HG03378 (cell line): ENCODE data around the gene KRTAP10-8.
"Not testable (repeated sequence)": the region's sequence is repeated elsewhere in the genome, so short reads cannot be mapped to it uniquely, and the experiment has no call there.

Experiments
- ATAC-seq: cut with Tn5 transposase; IDR thresholded peaks from one replicate; pipeline ENCODE4 v1.9.1; 2021; ENCODE audit warnings: mild to moderate bottlenecking, moderate library complexity; ENCODE audit not compliant: unreplicated experiment

The KRTAP10-8 gene

DNA sequence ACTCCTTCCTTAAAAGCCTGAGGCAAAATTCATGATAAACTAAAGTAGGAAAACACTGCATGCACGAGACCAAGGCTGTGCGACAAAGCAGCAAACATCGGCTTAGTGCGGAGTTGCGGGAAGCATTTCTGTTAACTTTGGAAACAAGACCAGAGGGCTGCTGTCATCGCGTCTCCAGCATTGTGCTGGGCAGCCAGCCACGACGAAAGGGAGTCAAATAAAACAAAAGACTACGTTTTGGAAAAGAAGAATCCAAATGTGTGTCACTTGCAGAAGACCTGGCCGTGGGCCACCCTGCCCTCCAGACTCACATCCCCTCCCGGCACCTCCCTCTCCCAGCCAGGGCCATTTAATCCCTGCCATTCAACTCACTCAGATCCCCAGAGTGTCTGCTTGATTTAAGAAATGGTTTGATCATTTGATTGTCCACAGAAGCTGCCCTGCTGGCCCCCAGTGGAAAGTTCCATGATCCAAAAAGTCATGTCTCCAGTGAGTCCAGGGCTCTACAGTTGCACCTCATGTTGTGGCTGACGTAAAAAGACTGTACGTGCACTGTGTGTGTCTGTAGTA is 31.9 kb downstream of the KRTAP10-8 start:
- ATAC-seq: no peak

DNA sequence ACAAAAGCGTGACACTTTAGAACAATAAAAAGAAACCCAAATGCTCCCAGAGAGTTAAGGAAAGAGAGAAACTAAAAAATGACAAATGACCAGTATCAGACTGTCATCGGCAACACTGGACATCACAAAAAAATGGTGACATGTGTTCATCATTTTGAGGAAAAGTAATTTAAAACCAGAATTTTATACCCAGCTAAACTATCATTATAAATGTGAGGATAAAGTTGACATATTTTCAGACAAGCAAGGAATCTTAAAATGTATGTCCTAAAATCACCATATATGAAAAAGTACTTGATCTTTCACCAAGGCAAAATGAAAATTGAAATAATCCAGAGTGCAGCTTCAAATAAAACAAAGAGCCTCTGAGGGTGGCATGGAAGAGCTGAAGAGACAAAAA is 33.0 kb downstream of the KRTAP10-8 start:
- no peak for ATAC-seq

DNA sequence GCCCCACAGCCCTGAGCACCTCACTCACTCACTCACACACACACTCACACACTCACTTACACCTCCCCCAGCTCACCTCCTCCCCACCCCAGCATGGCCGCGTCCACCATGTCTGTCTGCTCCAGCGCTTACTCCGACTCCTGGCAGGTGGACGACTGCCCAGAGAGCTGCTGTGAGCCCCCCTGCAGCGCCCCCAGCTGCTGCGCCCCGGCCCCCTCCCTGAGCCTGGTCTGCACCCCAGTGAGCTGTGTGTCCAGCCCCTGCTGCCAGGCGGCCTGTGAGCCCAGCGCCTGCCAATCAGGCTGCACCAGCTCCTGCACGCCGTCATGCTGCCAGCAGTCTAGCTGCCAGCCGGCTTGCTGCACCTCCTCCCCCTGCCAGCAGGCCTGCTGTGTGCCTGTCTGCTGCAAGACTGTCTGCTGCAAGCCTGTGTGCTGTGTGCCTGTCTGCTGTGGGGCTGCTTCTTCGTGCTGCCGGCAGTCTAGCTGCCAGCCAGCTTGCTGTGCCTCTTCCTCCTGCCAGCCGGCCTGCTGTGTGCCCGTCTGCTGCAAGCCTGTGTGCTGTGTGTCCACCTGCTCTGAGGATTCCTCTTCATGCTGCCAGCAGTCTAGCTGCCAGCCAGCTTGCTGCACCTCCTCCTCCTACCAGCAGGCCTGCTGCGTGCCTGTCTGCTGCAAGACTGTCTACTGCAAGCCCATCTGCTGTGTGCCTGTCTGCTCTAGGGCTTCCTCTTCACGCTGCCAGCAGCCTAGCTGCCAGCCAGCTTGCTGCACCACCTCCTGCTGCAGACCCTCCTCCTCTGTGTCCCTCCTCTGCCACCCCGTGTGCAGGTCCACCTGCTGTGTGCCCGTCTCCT is 34.7 kb downstream of the KRTAP10-8 start, which contains the start of gene KRTAP10-11:
TSS of gene KRTAP10-11 (plus strand) at position 49 of the 856 bp plus-strand sequence. CDS start at position 94, 45 bp downstream.
- not testable (repeated sequence) for ATAC-seq

DNA sequence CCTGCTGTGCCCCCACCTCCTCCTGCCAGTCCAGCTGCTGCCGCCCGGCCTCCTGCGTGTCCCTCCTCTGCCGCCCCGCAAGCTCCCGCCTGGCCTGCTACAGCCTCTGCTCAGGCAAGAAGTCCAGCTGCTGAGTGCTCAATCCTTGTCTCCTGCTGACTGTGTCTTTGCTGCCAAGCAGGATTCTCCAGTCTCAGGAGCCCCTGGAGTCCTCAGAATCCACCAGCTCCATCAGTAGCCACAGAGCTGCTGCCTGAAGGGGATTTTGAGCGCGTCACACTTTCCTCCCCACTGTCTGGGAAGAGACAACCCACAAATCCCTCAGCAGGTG is 35.3 kb downstream of the KRTAP10-8 start:
- ATAC-seq: no peak

DNA sequence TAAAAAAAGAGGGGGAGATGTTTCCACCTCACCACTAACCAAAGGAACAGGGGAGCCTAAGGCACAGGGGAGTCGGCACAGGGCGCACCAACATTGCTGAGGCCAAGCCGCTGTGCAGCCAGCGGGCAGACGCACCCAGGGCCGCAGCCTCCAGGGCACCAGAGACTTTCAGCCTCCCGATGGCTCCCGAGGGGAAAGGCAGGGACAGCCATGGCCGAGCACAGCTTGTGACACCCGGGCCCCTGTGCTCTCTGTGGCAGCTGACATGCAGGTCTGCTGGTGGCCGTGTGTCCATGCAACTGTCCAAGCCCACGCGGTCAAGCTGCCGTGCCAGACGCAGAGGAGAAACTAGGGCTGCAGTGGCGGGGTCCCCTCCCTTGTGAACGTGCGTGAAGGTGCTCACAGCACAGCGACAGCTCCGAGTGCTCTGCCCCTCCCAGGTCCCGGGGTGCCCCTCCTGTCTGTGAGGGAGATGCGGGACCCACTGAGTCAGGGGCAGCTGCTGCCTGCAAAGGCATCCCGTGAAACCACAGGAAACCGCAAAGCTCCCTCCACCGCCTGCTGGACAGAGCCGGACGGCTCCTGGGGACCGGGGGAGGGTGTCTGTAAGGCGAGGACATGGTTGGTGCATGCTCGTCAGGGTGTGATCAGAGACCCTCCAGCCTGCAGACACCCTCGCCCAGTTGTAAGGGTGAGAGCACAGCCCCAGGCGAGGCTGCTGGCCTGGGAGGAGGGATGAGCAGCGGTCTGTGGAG is 36.9 kb downstream of the KRTAP10-8 start:
- ATAC-seq: no peak

DNA sequence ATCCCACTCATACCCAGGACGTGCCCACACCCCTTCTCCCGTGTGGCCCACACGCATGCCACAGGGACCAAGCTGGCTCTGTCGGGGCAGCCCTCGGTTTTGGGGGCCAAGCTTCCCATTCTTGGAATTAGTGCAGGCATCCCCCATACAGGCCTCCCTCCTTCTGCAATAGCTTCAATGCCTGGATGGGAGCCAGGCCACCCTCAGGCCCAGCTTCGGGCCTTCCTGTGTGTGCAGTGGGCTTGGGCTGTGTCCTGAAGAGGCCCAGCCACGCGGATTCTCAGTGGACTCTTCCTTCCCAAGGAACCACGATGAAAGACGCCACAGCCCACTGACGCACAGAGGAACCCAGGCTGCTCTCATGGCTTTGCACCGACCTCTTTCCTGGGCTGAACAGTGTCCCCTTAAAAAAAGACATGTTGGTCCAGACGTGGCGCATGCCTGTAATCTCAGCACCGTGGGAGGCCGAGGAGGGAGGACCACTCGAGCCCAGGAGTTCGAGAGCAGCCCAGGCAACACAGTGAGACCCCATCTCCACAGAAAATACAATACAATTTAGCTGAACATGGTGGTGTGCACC is 37.7 kb downstream of the KRTAP10-8 start:
- ATAC-seq: no peak

DNA sequence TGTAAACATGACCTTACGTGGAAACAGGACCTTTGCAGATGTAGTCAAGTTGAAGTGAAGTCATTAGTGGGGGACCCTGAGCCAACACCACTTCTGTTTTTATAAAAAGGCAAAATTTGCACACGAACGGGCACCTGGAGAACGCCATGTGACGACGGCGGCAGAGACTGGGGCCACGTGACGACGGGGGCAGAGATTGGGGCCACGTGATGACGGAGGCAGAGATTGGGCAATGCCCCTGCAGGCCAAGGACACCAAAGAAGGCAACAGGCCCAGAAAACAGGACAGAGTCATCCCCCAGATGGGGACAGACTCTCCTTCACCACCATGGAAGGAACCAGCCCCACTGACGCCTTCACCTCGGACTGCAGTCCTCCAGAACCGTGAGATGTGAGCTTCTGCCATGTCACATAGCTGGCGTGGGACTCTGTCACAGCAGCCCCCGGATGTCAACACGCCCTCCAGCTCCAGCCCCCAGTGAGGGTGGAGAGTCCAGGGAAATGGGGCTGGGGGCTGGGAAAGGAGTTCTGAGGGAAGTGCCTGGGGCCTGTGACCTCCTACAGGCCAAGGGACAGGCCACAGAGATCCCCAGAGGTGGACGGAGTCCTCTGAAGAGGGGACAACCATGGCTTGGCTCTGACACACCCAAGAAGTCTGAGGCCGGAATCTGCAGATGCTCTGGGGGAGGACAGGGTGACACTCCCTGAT is 38.5 kb downstream of the KRTAP10-8 start:
- no peak for ATAC-seq

DNA sequence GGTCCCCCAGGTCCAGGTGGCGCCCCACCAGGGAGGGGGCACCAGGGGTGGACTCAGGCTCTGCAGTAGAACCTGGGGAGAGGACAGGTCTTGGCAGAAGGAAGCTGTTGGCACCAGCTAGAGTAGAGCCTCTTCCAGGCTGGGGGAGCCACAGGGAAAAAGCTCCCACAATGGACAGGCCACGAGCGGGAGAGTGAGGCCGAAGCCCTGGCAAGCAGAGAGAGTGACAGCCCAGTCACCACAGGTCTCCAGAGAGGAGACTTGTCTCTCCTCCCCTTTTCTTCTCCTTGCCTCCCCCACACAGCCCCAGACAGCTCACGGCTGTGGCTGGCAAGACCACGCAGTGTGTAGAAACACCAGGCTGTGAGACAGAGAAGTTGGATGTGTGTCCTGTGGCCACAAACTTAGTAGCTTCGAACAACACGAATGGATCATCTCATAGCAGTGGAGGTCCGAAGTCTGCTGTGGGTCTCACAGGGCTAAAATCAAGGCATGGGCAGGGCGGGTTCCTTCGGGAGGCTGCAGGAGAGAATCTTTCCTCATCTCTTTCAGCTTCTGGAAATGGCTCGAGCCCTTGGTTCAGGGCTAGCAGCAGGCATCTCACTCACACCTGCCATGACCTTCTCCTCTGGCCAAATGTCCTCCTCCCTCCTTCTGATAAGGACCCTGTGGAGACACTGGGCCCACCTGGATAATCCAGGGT is 39.2 kb downstream of the KRTAP10-8 start:
- ATAC-seq: no peak

DNA sequence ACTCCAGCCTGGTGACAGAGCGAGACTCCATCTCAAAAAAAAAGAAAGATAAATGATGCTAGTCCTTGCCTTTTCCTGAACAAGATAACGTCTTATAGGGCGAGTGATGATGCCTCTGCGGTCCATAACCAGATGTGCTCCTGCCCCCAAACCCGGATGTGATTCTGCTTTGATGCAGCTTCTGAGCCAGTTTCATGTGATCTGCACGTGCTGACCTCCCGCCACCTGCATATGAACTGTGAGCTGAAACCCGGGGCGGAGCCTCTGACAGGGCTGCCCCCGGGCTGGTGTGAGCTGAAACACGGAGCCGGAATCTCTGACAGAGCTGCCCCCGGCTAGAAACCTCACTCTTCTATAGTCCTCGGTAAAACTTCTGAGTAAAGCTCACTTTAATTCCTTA is 41.2 kb downstream of the KRTAP10-8 start:
- ATAC-seq: no peak

DNA sequence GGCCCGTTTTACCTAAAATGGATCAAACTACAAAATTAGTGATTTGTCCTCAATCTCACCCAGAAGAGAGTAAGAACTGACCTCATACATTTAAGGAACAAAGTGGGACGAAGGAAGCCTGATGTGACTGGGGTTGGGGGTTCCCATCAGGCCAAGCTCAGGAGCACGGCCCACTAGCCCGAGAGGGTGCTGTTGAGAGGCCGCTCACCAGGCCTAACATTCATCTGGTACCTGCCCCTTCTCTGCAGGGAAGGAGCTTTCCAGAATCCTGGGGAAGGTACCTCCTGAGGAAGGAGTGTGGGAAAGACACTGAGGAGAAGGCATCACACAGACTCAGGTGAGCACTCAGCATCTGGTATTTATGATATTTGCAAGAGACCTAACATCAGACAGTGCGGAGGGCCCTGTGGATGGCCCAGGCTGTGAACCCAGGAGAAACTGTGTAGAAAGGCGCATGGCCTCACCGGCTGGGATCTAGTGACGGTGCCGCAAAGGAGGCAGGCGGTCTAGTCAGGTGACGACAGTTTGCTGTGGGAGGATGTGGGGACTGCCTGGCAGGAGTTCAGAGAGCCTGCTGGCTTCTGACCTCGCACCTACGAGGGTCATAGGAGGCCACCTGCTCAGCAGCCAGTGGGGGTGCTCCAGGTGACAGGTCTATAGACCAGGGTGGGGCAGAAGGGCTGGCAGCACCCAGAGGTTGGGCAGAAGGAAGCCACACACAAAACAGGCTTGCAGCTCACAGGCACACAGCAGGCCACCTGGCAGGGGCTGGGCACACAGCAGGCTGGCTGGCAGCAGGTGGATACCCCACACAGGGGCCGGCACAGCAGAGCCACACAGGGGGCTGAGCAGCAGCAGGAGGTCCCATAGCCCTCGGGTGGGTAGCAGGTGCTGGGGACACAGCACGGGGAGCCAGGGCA is 42.0 kb downstream of the KRTAP10-8 start:
- no peak for ATAC-seq

DNA sequence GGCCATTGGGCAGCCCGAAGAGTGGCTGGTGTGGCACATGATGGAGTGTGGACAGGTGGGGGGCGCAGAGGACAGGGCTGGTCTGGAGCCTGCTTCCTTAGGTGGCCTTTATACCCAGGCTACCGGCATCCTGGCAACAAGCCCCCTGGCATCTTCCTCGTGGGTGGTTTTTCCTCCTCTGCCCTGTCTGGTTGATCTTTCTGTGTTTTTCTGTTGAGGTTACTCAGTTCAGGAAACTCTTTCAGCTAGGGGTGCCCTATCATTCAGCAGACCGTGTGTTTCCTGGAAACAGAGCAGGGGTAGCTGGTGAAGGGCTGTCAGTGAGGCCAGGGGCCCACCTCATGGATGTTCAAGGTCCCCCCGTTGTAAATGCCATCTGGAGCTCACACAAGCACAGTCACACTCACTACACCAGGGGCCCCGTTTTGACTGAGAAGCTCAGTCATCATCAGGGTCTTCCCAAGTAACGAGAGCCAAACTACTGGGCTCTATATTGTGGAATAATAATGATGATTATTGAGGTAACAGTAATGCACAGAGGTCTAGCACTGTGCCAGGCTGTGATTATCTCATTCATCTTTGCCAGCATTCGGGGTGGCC is 42.8 kb downstream of the KRTAP10-8 start, which contains the start of gene KRTAP12-4:
TSS of gene KRTAP12-4 (minus strand) at position 84 of the 600 bp plus-strand sequence. CDS start at position 39, 45 bp downstream.
- no peak for ATAC-seq

DNA sequence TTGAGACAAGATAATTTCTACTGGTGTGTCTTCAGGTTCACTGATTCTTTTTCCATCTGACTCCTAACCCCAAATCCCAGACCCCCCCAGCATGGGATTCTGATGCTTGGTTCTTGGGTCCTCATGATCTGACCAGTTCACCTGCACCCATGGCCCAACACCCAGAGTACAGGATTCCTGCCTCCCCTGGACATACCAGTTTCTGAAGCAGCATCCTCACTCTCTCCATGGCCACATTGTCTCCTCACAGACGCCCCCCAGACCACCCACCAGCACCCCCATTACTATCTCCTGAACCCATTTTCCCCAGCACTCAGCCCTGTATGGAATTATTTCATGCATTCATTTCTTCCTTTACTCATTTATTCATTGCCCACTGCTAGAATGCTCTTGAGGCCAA is 45.0 kb downstream of the KRTAP10-8 start:
- ATAC-seq: no peak

DNA sequence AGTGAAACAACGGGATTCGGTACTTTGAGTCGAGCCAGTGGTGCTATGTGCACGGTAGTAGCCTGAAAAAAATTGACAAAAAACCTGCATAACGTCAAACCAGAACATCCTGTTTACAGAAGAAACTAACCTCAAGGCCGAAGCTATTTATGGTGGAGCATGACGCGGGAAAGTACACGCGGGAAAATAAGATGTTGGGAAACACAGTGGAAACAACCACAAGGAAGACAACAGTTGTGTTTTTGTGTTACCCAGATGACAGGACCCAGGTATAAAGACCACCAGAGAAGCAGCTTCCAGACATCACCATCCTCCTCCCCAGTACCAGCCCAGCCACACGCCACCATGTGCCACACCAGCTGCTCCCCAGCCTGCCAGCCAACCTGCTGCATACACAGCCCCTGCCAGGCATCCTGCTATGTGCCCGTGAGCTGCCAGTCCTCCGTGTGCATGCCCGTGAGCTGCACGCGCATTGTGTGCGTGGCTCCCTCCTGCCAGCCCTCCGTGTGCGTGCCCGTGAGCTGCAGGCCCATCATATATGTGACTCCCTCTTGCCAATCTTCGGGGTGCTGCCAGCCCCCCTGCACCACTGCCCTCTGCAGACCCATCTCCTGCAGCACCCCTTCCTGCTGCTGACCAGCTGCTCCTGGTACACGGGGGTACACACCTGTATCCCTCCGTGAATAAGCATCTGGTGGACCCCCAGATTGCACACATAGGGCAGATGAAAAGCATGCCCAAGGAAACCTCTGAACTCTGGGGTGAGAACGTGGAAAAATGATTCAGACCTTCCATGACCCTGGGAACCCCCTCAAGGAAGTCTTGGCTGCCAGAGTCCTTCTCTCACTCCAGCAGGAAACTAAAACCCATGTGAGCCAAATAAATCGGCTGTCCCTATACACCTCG is 46.0 kb downstream of the KRTAP10-8 start, which contains the start of gene KRTAP12-3:
TSS of gene KRTAP12-3 (plus strand) at position 298 of the 906 bp plus-strand sequence. CDS start at position 346, 48 bp downstream.
- no peak for ATAC-seq

DNA sequence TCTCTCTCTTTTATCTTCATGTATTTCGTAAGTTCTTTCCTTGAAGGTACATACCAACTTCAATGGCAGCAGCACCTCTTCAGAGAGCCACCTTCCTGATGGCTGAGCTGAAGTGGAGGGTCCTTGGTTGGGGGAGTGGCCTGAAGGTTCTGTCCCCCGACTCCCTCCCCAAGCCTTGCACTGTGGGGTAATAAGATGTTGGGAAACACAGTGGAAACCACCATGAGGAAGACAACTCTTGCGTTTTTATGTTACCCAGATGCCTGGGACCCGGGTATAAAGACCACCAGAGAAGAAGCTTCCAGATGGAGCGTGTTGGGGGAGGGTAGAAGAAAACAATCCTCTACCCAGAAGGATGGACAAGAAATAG is 46.6 kb downstream of the KRTAP10-8 start:
- ATAC-seq: no peak

DNA sequence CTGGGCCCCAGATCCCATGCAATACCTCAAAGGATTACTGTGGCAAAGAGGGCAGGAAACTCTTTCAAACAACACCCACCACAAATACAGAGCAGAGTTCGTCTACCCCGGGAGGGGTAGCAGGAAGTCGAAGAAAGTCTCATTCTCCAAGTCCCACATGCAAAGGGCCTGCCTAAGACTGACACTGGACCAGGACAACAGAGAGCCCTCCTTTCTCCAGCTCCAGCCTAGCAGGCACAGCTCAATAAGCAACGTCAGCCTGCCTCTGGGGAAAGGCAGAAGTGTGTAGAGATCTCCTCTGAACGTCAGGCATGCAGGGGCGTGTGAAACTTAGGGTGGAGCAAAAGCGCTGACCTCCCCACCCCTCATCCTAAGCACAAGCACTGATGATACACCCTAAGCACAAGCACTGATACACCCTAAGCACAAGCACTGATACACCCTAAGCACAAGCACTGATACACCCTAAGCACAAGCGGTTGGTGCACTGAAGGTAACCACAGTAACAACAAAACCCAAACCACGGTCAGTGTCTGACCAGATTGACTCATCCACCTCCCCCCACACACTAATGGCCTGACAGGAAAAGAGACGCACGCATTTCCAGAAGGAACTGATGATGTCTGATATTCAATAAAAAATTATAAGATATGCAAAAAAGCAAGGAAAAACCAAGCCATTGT is 47.2 kb downstream of the KRTAP10-8 start:
- ATAC-seq: no peak

DNA sequence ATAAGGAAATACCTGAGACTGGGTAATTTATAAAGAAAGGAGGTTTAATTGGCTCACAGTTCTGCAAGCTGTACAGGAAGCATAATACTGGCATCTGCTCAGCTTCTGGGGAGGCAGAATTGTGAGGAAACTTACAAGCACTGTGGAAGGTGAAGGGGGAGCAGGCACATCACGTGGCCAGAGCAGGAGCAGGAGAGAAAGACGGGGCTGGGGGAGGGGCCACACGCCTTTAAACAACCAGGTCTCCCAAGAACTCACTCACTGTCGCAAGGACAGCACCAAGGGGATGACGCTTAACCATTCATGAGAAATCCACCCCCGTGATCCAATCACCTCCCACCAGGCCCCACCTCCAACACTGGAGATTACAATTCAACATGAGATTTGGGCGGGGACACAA is 49.7 kb downstream of the KRTAP10-8 start:
- ATAC-seq: not testable (repeated sequence)
